CD4-positive, alpha-beta T cell treated with Interleukin-15 for 1 hour (primary cell): ENCODE measurements around the gene CLCNKB.
A peak's percentile ranks its signal among the peaks of the same experiment; 100 is the strongest.

Source experiments
- DNase-seq: peaks from one replicate; pipeline ENCODE4 v3.0.0-alpha.2; 2020

Gene CLCNKB

GRCh38 chr1:16077406-16078245, 34.0 kb downstream of the CLCNKB start:
- DNase-seq: no peak

- DNase-seq: peak; percentile 69
Observed at GRCh38 chr1:16078925-16079656, 35.5 kb downstream of the CLCNKB start.

GRCh38 chr1:16080422-16081150, 37.0 kb downstream of the CLCNKB start:
- DNase-seq: no peak

GRCh38 chr1:16081636-16082035, 38.1 kb downstream of the CLCNKB start:
- DNase-seq: no peak

- DNase-seq: peak; percentile 55
Observed at GRCh38 chr1:16082283-16083038, 38.9 kb downstream of the CLCNKB start.

DNA sequence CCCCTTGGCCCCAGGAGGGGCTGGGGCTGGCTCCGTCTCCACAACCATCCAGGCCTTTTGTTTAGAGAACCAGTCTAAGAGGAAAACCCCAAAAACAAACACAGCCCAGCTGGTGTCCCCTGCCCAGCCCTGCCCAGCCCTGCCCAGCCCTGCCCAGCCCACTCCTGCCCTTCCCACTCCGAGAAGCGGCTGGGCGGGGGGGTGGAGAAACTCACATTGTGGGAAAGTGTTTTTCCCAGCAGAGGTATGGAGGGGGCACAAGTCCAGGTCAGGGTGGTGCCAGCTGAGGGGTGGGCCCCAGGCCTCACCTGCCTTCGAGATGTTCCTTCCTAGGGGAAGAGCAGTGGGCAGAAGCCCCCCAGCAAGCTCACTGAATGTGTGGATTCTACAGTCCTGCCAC, 39.9 kb downstream of the CLCNKB start:
- no peak for DNase-seq

- DNase-seq: no peak
Observed at GRCh38 chr1:16085522-16085921, 41.9 kb downstream of the CLCNKB start.

DNA sequence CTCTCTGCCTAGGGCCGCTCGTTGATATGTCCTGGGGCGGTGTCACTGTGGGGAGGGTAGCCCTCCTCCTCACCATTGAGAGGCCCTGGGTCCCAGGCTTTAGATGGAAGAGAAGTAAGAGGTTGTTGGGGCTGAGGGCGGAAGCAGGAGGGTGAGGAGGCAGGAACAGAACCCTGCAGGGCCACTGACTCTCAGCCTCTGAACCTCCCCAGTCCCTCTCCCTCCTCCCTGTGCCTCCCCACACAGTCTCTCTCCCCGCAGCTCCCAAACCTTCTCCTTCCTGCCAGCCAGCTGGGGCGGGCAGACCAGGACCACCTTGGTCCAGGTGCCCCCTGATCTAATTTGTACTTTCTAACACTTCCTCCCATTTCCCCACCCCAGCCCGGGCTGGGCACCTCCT, 44.2 kb downstream of the CLCNKB start:
- no peak for DNase-seq

GRCh38 chr1:16088351-16088911, 44.8 kb downstream of the CLCNKB start:
- no peak for DNase-seq

- DNase-seq: no peak
Observed at GRCh38 chr1:16088996-16089395, 45.4 kb downstream of the CLCNKB start.

DNA sequence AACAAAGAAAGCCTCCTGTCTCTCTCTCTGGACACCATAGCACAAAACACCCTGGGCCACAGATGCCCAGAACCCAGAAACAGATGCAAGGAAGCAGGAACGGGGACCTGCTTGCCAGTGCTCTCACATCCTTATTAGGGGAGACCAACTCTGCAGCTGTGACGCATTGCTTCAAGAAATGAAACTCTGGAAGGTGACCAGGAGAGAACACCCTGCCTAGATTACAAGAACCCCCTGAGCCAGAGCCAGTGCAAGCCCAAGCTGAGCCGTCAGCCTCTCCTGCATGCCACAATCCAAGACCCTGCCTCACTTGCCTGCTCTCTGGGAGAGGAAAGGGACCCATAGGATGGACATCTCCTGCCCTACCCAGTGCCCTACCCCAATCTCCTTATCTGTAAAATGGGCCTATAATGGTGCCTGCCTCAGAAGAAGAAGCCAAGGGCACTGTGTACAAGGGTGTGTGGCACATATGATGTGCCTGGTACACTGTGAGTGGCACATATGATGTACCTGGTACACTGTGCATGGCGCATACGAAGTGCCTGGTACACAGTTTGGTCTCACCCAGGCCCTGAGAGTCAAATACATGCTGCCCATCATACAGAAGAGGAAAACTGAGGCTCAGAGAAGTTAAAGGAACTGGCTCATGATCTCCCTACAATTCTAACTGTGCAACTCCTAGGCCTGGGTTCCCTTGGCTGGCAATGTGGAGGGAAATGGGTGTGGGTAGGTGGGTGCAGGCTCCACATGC, 46.7 kb downstream of the CLCNKB start:
- no peak for DNase-seq

DNA sequence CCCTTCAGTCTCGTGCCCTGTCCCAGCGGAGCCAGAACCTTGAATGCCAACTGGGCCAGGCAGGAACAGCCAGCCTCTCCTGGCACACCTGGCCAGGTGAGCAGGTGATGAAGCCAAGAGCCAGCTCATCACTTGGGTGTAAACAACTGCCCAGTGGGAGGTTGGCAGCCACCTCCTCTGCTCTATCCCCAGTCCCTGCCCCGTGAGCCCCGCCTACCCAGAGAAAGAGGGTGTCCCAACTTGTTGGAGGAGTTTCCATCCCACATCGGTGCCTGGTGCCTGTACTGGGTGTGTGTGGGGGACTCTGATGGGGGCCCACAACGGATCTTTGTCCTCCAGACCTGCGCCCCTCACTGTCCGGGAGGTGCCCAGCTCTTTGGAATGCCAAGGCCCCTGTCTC, 47.7 kb downstream of the CLCNKB start:
- DNase-seq: no peak

- DNase-seq: no peak
Observed at GRCh38 chr1:16092097-16092922, 48.7 kb downstream of the CLCNKB start.

DNA sequence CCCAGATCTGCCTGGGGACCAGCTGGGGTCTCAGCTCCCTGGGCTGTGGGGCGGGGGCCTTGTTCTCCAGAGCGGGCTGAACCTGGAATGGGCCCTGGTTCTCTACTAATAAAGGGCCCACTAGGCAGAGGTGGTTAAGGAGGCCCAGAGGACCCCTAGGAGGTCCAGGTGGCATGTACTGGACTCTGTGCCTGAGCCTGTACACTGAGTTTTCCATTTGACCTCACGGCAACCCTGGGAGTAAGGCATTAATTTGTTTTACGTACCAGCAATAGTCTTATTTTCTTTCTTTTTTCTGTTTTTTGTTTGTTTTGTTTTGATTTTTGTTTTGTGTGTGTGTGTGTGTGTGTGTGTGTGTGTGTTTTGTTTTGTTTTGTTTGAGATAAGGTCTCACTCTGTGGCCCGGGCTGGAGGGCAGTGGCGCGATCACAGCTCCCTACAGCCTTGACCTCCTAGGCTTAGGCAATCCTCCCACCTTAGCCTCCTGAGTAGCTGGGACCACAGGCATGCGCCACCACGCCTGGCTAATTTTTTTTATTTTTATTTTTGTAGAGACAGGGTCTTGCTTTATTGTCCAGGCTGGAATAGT, 49.4 kb downstream of the CLCNKB start:
- no peak for DNase-seq

DNA sequence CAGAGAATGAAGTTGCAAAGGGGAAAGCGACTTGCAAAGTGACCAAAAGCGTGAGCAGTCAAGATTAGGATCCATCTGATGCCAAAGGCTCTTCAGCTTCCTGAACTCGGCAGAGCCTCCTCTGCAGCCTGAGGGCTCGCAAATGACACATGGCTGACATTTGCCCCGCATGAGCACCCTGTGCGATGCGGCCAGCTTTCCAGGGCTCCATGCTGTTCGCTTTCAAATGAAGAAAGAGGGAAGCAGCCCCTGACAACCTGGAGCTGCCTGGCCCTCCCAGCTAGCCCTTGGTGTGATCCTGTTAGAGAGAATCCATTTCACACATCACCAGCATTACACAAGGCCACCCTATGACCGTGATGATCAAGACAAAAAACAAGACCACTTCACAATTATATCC, 50.0 kb downstream of the CLCNKB start:
- no peak for DNase-seq

- DNase-seq: no peak
Observed at GRCh38 chr1:16094453-16095158, 51.0 kb downstream of the CLCNKB start.

- no peak for DNase-seq
Observed at GRCh38 chr1:16095447-16095846, 51.9 kb downstream of the CLCNKB start.

DNA sequence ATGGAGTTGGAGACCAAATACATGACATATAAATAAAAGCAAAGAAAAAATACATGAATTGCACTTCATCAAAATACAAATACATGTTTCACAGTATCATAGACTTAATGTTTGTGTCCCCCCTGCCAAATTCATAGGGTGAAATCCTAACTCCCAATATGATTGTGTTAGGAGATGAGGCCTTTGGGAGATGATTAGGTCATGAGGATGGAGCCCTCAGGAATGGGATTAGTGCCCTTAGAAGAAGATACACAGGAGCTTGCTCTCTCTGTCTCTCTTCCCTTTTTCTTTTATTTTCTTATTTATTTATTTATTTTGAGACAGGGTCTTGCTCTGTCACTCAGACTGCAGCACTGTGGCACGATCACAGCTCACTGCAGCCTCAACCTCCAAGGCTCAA, 55.8 kb downstream of the CLCNKB start:
- no peak for DNase-seq

- DNase-seq: no peak
Observed at GRCh38 chr1:16101623-16102022, 58.0 kb downstream of the CLCNKB start.
